Gastrocnemius medialis (tissue), 4 donors: ENCODE measurements around the gene TUBB8B. TPM values are rescaled to one million over a fixed set of nuclear protein-coding genes. Genes with fewer than 3 reads are reported as not detected.
"Not testable (repeated sequence)": the region's sequence is repeated elsewhere in the genome, so short reads cannot be mapped to it uniquely, and the experiment has no call there.

ENCODE experiments used
- ATAC-seq, 2 donors: fragments of 150-250 bp; one replicate each; pipeline ENCODE4 v1.9.1; 2016
- DNase-seq, 2 donors: peaks; one replicate each; pipeline ENCODE4 v3.0.0-alpha.2; 2019
- H3K27ac ChIP-seq, 4 donors: fragments of 200-600 bp; sonication (generic); 1 replicate in 1 of 4; 2 replicates in 3 of 4; pipeline ENCODE4 v1.5.1; 2016 to 2018; ENCODE audit warnings: mild to moderate bottlenecking in 2 of 4, moderate library complexity in 1 of 4
- H3K27me3 ChIP-seq, 3 donors: fragments of 200-600 bp; sonication (generic) in 2 of 3; 1 replicate in 1 of 3; 2 replicates in 2 of 3; pipeline versions ENCODE4 v1.5.1 to v1.6.0; 2016 to 2019; ENCODE audit warnings: mild to moderate bottlenecking in 1 of 3, moderate library complexity in 1 of 3
- H3K36me3 ChIP-seq, 2 donors: fragments of 200-600 bp; sonication (generic) in 1 of 2; one replicate each; pipeline ENCODE4 v1.5.1; 2017 to 2018
- H3K4me1 ChIP-seq, 2 donors: fragments of 200-600 bp; sonication (generic) in 1 of 2; one replicate each; pipeline ENCODE4 v1.5.1; 2016 to 2017; ENCODE audit warnings: mild to moderate bottlenecking in 2 of 2
- H3K4me3 ChIP-seq, 4 donors: fragments of 200-600 bp; sonication (generic) in 3 of 4; 1 replicate in 1 of 4; 2 replicates in 3 of 4; pipeline ENCODE4 v1.5.1; 2016 to 2019; ENCODE audit warnings: mild to moderate bottlenecking in 2 of 4
- H3K9me3 ChIP-seq, 3 donors: fragments of 200-600 bp; sonication (generic) in 2 of 3; 1 replicate in 1 of 3; 2 replicates in 2 of 3; pipeline ENCODE4 v1.5.1; 2016 to 2019
- in situ Hi-C, 4 donors: fragments of 200-750 bp; cut with MboI; loops; one replicate each; pipeline versions ENCODE4 v1.15.0 to v1.8.0; 2017; ENCODE audit warnings: low sequenced_read_pairs in 4 of 4
- intact Hi-C: fragments of 100-400 bp; cut with DNase I; formaldehyde crosslinking; loops from one replicate; pipeline ENCODE4 v1.15.1; 2023; ENCODE audit warnings: low total_unique reads
- total RNA-seq, 4 donors: library from RNA; depleted of rRNA; stranded (reverse); fragments of >200 nt; gene quantifications; one replicate each; pipeline versions ENCODE4 v1.1.0 to v1.2.3, GENCODE V29; 2016

TUBB8B gene
- not detected for total RNA-seq

GRCh38 chr18:49176-49665 is at the start of gene TUBB8B:
TSS of gene TUBB8B (minus strand) at chr18:49615. CDS start at chr18:49557, 58 bp downstream.
- DNase-seq, in situ Hi-C loops, H3K9me3 ChIP-seq, H3K36me3 ChIP-seq, intact Hi-C loops, H3K27me3 ChIP-seq, H3K4me1 ChIP-seq, ATAC-seq, H3K27ac ChIP-seq, H3K4me3 ChIP-seq: not testable (repeated sequence)

GRCh38 chr18:97252-97914 is 48.0 kb upstream of the TUBB8B start:
- H3K36me3 ChIP-seq, H3K27ac ChIP-seq, DNase-seq, H3K4me1 ChIP-seq, H3K27me3 ChIP-seq, H3K4me3 ChIP-seq, H3K9me3 ChIP-seq, intact Hi-C loops, in situ Hi-C loops, ATAC-seq: not testable (repeated sequence)

GRCh38 chr18:96767-97131 is 47.3 kb upstream of the TUBB8B start:
- H3K4me3 ChIP-seq, H3K9me3 ChIP-seq, H3K27me3 ChIP-seq, intact Hi-C loops, H3K36me3 ChIP-seq, DNase-seq, in situ Hi-C loops, ATAC-seq, H3K4me1 ChIP-seq, H3K27ac ChIP-seq: not testable (repeated sequence)

GRCh38 chr18:96101-96766 is 46.8 kb upstream of the TUBB8B start:
- H3K9me3 ChIP-seq, H3K4me1 ChIP-seq, ATAC-seq, H3K27me3 ChIP-seq, H3K36me3 ChIP-seq, H3K4me3 ChIP-seq, in situ Hi-C loops, DNase-seq, H3K27ac ChIP-seq, intact Hi-C loops: not testable (repeated sequence)

GRCh38 chr18:95580-95979 is 46.2 kb upstream of the TUBB8B start:
- H3K4me1 ChIP-seq, in situ Hi-C loops, H3K36me3 ChIP-seq, H3K4me3 ChIP-seq, DNase-seq, H3K9me3 ChIP-seq, intact Hi-C loops, H3K27ac ChIP-seq, ATAC-seq, H3K27me3 ChIP-seq: not testable (repeated sequence)

GRCh38 chr18:93897-94408 is 44.5 kb upstream of the TUBB8B start:
- H3K27me3 ChIP-seq, H3K4me1 ChIP-seq, H3K9me3 ChIP-seq, in situ Hi-C loops, H3K27ac ChIP-seq, H3K36me3 ChIP-seq, DNase-seq, ATAC-seq, H3K4me3 ChIP-seq, intact Hi-C loops: not testable (repeated sequence)

GRCh38 chr18:91561-91960 is 42.1 kb upstream of the TUBB8B start:
- DNase-seq, H3K27ac ChIP-seq, H3K36me3 ChIP-seq, ATAC-seq, in situ Hi-C loops, H3K27me3 ChIP-seq, H3K4me1 ChIP-seq, intact Hi-C loops, H3K9me3 ChIP-seq, H3K4me3 ChIP-seq: not testable (repeated sequence)

GRCh38 chr18:90396-91193 is 41.2 kb upstream of the TUBB8B start:
- H3K9me3 ChIP-seq, intact Hi-C loops, H3K27ac ChIP-seq, DNase-seq, H3K4me1 ChIP-seq, H3K27me3 ChIP-seq, in situ Hi-C loops, H3K36me3 ChIP-seq, H3K4me3 ChIP-seq, ATAC-seq: not testable (repeated sequence)

GRCh38 chr18:89124-89523 is 39.7 kb upstream of the TUBB8B start:
- ATAC-seq, DNase-seq, H3K27ac ChIP-seq, H3K27me3 ChIP-seq, H3K36me3 ChIP-seq, in situ Hi-C loops, H3K4me3 ChIP-seq, H3K4me1 ChIP-seq, intact Hi-C loops, H3K9me3 ChIP-seq: not testable (repeated sequence)

- H3K4me1 ChIP-seq, in situ Hi-C loops, H3K27me3 ChIP-seq, ATAC-seq, H3K36me3 ChIP-seq, H3K27ac ChIP-seq, H3K4me3 ChIP-seq, DNase-seq, H3K9me3 ChIP-seq, intact Hi-C loops: not testable (repeated sequence)
Observed at GRCh38 chr18:84801-85200, 35.4 kb upstream of the TUBB8B start.

GRCh38 chr18:82626-83209 is 33.3 kb upstream of the TUBB8B start:
- H3K27me3 ChIP-seq, H3K27ac ChIP-seq, H3K9me3 ChIP-seq, intact Hi-C loops, H3K4me1 ChIP-seq, in situ Hi-C loops, DNase-seq, H3K4me3 ChIP-seq, H3K36me3 ChIP-seq, ATAC-seq: not testable (repeated sequence)
